AG10803 (cell line): ENCODE results near the gene ALPG.
A peak's percentile ranks its signal among the peaks of the same experiment; 100 is the strongest.
"Not testable (repeated sequence)": the region's sequence is repeated elsewhere in the genome, so short reads cannot be mapped to it uniquely, and the experiment has no call there.

Source experiments
- DNase-seq: peaks from one replicate; pipeline ENCODE4 v3.0.0; 2010; ENCODE audit warnings: low read depth
- H3K4me3 ChIP-seq: 2 replicates; pipeline ENCODE4 v1.5.1; 2011; ENCODE audit warnings: mild to moderate bottlenecking, low read length, control low read depth
- CTCF ChIP-seq: conservative IDR thresholded peaks from 2 replicates; pipeline ENCODE4 v1.5.1; 2011; ENCODE audit warnings: mild to moderate bottlenecking, low read length, control low read depth, inconsistent platforms

Gene ALPG

GRCh38 chr2:232382331-232383225 is 24.1 kb upstream of the ALPG start:
- no peak for DNase-seq
- TF ChIP-seq CTCF = no peak
- no peak overlapping the region for H3K4me3 ChIP-seq

- DNase-seq = no peak
- no peak for TF ChIP-seq CTCF
- H3K4me3 ChIP-seq = no peak overlapping the region
Observed at GRCh38 chr2:232384466-232384865, 22.2 kb upstream of the ALPG start.

- not testable (repeated sequence) for H3K4me3 ChIP-seq
Observed at GRCh38 chr2:232385058-232385457, 21.6 kb upstream of the ALPG start.

GRCh38 chr2:232385660-232386489 is 20.8 kb upstream of the ALPG start:
- TF ChIP-seq CTCF = peak; percentile 4; the same call in 1 of the 2 replicates
- H3K4me3 ChIP-seq = no peak overlapping the region
- DNase-seq = peak; percentile 94

More at GRCh38 chr2:232385058-232385457, 21.6 kb upstream of the ALPG start:
- DNase-seq = not testable (repeated sequence)

GRCh38 chr2:232386490-232386739 is 20.2 kb upstream of the ALPG start:
- H3K4me3 ChIP-seq = no peak overlapping the region
- DNase-seq = no peak
- TF ChIP-seq CTCF = no peak

- no peak for DNase-seq
- H3K4me3 ChIP-seq = no peak overlapping the region
- TF ChIP-seq CTCF = no peak
Observed at GRCh38 chr2:232386740-232387450, 19.7 kb upstream of the ALPG start.

GRCh38 chr2:232387451-232388171 is 19.0 kb upstream of the ALPG start:
- no peak overlapping the region for H3K4me3 ChIP-seq
- no peak for TF ChIP-seq CTCF
- no peak for DNase-seq
